ENCODE data around the gene ARHGAP44.

Gene ARHGAP44

DNA sequence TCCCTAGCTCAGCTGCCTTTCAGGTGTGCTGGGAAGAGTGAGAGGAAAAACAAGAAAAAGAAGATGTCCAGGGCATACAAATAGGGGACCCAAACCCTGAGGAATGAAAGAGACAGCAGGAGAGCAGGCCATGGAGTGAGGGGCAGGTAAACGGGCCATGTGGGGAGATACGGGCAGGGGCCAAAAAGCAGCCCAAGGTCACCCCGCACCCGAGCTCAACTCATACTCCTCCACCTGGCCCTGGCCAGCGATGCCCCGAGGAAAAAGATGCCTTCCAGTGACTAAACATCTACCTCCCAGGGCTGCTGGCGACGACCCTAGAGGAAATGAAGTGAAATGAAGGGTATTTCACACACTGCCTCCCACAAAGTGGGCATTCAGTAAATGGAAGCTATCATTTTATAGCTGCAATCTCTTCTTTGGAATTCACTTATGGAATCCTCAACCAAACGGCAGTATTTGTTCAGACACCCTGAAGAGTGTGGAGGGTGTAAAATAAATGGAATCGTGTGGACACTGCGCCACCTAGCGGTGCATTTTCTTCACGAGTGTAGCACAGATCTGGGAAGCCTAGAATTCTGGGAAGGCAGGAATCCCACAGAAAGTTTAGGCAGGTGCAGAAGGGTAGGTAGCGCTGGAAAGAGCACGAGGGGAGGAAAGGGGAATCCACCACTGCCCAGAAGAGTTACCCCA, 213.6 kb downstream of the ARHGAP44 start:
- peak; percentile 70 for DNase-seq
- H3K36me3 ChIP-seq = peaks cover 85% of the 10 kb centered on the region
- no peaks in the 10 kb centered on the region for H3K27me3 ChIP-seq (ENCODE audit: insufficient read depth, low read depth, severe bottlenecking)
- H3K4me3 ChIP-seq (ENCODE audit: low read depth, low read length) = no peak overlapping the region
- no peaks in the 10 kb centered on the region for H3K9me3 ChIP-seq (ENCODE audit: severe bottlenecking)
- TF ChIP-seq, protein P1, sequence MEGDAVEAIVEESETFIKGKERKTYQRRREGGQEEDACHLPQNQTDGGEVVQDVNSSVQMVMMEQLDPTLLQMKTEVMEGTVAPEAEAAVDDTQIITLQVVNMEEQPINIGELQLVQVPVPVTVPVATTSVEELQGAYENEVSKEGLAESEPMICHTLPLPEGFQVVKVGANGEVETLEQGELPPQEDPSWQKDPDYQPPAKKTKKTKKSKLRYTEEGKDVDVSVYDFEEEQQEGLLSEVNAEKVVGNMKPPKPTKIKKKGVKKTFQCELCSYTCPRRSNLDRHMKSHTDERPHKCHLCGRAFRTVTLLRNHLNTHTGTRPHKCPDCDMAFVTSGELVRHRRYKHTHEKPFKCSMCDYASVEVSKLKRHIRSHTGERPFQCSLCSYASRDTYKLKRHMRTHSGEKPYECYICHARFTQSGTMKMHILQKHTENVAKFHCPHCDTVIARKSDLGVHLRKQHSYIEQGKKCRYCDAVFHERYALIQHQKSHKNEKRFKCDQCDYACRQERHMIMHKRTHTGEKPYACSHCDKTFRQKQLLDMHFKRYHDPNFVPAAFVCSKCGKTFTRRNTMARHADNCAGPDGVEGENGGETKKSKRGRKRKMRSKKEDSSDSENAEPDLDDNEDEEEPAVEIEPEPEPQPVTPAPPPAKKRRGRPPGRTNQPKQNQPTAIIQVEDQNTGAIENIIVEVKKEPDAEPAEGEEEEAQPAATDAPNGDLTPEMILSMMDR (IDR thresholded peaks at IDR 0.05; ENCODE audit: low read depth, low read length) = peak; percentile 76
- H3K27ac ChIP-seq = no peak overlapping the region

- Histone ChIP-seq H3K27me3 (ENCODE audit: insufficient read depth, low read depth, severe bottlenecking) (no peaks in the 10 kb centered on the region), H3K36me3 (peaks cover 85% of the 10 kb centered on the region), H3K9me3 (ENCODE audit: severe bottlenecking) (no peaks in the 10 kb centered on the region), H3K4me3 (ENCODE audit: low read depth, low read length) (no peak overlapping the region), H3K27ac (no peak overlapping the region)
- TF ChIP-seq, protein P1 (IDR thresholded peaks at IDR 0.05; ENCODE audit: low read depth, low read length) = no peak
- DNase-seq = no peak
These were observed 214.2 kb downstream of the ARHGAP44 start for GRCh38 chr17:13003454-13003851.

GRCh38 chr17:13003927-13004326, 214.6 kb downstream of the ARHGAP44 start:
- Histone ChIP-seq H3K36me3 (peaks cover 84% of the 10 kb centered on the region), H3K9me3 (ENCODE audit: severe bottlenecking) (no peaks in the 10 kb centered on the region), H3K27me3 (ENCODE audit: insufficient read depth, low read depth, severe bottlenecking) (no peaks in the 10 kb centered on the region), H3K4me3 (ENCODE audit: low read depth, low read length) (no peak overlapping the region), H3K27ac (no peak overlapping the region)
- TF ChIP-seq, protein P1 (IDR thresholded peaks at IDR 0.05; ENCODE audit: low read depth, low read length) = no peak
- no peak for DNase-seq

DNA sequence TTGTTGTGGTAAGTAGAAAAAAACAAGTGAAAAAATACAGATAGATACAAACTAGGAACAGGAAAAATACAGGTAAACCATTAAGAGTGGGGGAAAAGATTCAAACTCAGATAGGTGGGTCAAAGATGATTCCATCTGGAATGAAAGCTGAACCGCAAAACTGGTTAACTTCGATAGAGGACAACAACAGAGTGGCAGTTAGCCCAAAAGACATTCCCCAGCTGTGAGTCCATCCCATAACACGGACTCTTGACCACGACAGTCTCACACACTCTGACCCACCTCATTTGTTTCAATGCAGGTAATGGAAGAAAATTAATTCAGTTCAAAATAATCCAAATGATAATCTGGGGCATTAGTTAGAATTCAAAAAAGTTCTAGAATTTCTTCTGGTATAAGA, 215.0 kb downstream of the ARHGAP44 start:
- Histone ChIP-seq H3K9me3 (ENCODE audit: severe bottlenecking) (no peaks in the 10 kb centered on the region), H3K4me3 (ENCODE audit: low read depth, low read length) (no peak overlapping the region), H3K36me3 (peaks cover 80% of the 10 kb centered on the region), H3K27ac (no peak overlapping the region), H3K27me3 (ENCODE audit: insufficient read depth, low read depth, severe bottlenecking) (no peaks in the 10 kb centered on the region)
- TF ChIP-seq, protein P1 (IDR thresholded peaks at IDR 0.05; ENCODE audit: low read depth, low read length) = no peak
- DNase-seq = no peak

- TF ChIP-seq, protein P1 (IDR thresholded peaks at IDR 0.05; ENCODE audit: low read depth, low read length) = no peak
- no peak for DNase-seq
- peaks cover 74% of the 10 kb centered on the region for H3K36me3 ChIP-seq
- H3K27me3 ChIP-seq (ENCODE audit: insufficient read depth, low read depth, severe bottlenecking) = no peaks in the 10 kb centered on the region
- H3K4me3 ChIP-seq (ENCODE audit: low read depth, low read length) = no peak overlapping the region
- H3K9me3 ChIP-seq (ENCODE audit: severe bottlenecking) = no peaks in the 10 kb centered on the region
- no peak overlapping the region for H3K27ac ChIP-seq
These were observed 216.2 kb downstream of the ARHGAP44 start for GRCh38 chr17:13005530-13005929.

GRCh38 chr17:13008461-13008860, 219.2 kb downstream of the ARHGAP44 start:
- no peak overlapping the region for H3K27ac ChIP-seq
- DNase-seq = no peak
- H3K4me3 ChIP-seq (ENCODE audit: low read depth, low read length) = no peak overlapping the region
- H3K27me3 ChIP-seq (ENCODE audit: insufficient read depth, low read depth, severe bottlenecking) = no peaks in the 10 kb centered on the region
- peaks cover 74% of the 10 kb centered on the region for H3K36me3 ChIP-seq
- TF ChIP-seq, protein P1 (IDR thresholded peaks at IDR 0.05; ENCODE audit: low read depth, low read length) = no peak
- no peaks in the 10 kb centered on the region for H3K9me3 ChIP-seq (ENCODE audit: severe bottlenecking)

Data from WERI-Rb-1 (cell line).